Tibial artery (tissue), 4 donors: Measurements from ENCODE around the gene GDAP2.

ENCODE experiments used
- DNase-seq, 2 donors: peaks; one replicate each; pipeline ENCODE4 v3.0.0-alpha.2; 2019
- H3K27ac ChIP-seq, 2 donors: fragments of 200-600 bp; sonication (generic) in 1 of 2; 1 replicate in 1 of 2; 2 replicates in 1 of 2; pipeline ENCODE4 v1.5.1; 2018 to 2019; ENCODE audit warnings: mild to moderate bottlenecking in 1 of 2
- H3K27me3 ChIP-seq, 2 donors: fragments of 200-600 bp; sonication (generic) in 1 of 2; one replicate each; pipeline versions ENCODE4 v1.5.1 to v1.6.0; 2016 to 2019
- H3K36me3 ChIP-seq, 3 donors: fragments of 200-600 bp; sonication (generic) in 2 of 3; one replicate each; pipeline ENCODE4 v1.5.1; 2016 to 2019; ENCODE audit warnings: mild to moderate bottlenecking in 2 of 3
- H3K4me1 ChIP-seq, 4 donors: fragments of 200-600 bp; sonication (generic) in 2 of 4; 1 replicate in 3 of 4; 2 replicates in 1 of 4; pipeline ENCODE4 v1.5.1; 2016 to 2019
- H3K4me3 ChIP-seq, 2 donors: fragments of 200-600 bp; sonication (generic) in 1 of 2; 1 replicate in 1 of 2; 2 replicates in 1 of 2; pipeline ENCODE4 v1.5.1; 2018 to 2019; ENCODE audit warnings: mild to moderate bottlenecking in 2 of 2
- H3K9me3 ChIP-seq, 3 donors: fragments of 200-600 bp; sonication (generic) in 1 of 3; one replicate each; pipeline ENCODE4 v1.5.1; 2016 to 2019
- CTCF ChIP-seq, 2 experiments: fragments of 200-600 bp in 1 of 2; fragments of 450-650 bp in 1 of 2; IDR thresholded peaks; one replicate each; pipeline ENCODE4 v1.5.1; 2017 to 2019; ENCODE audit warnings: antibody characterized with exemption in 2 of 2, mild to moderate bottlenecking in 1 of 2, moderate library complexity in 1 of 2
- intact Hi-C: fragments of 100-400 bp; cut with DNase I; formaldehyde crosslinking; loops from one replicate; pipeline ENCODE4 v1.15.0; 2023; ENCODE audit warnings: low total_unique reads

Gene GDAP2

GRCh38 chr1:117820096-117820495, 109.3 kb downstream of the GDAP2 start:
- peaks cover 0 to 49% (median 32%) of the 10 kb centered on the region in 4 donors for H3K4me1 ChIP-seq

GRCh38 chr1:117819301-117819700, 110.1 kb downstream of the GDAP2 start:
- H3K4me1 ChIP-seq = peaks cover 0 to 49% (median 29%) of the 10 kb centered on the region in 4 donors
- DNase-seq = no peak
- H3K36me3 ChIP-seq = no peaks in the 10 kb centered on the region
- H3K9me3 ChIP-seq = no peaks in the 10 kb centered on the region
- no peaks in the 10 kb centered on the region for H3K27me3 ChIP-seq
- no peak for TF ChIP-seq CTCF (IDR thresholded peaks at IDR 0.05)
- H3K4me3 ChIP-seq = no peak overlapping the region
- intact Hi-C loops = no loop called here
- no peak overlapping the region for H3K27ac ChIP-seq

More at GRCh38 chr1:117820096-117820495, 109.3 kb downstream of the GDAP2 start:
- Histone ChIP-seq H3K4me3 (no peak overlapping the region), H3K27ac (peak overlapping the region; percentile 56 to 70), H3K36me3 (no peaks in the 10 kb centered on the region), H3K9me3 (no peaks in the 10 kb centered on the region), H3K27me3 (no peaks in the 10 kb centered on the region)
- intact Hi-C loops = no loop called here
- TF ChIP-seq CTCF (IDR thresholded peaks at IDR 0.05) = no peak
- no peak for DNase-seq

GRCh38 chr1:117818456-117818855, 111.0 kb downstream of the GDAP2 start:
- Histone ChIP-seq H3K36me3 (no peaks in the 10 kb centered on the region), H3K9me3 (no peaks in the 10 kb centered on the region), H3K27ac (no peak overlapping the region), H3K4me3 (no peak overlapping the region), H3K27me3 (no peaks in the 10 kb centered on the region), H3K4me1 (peaks cover 0 to 52% (median 30%) of the 10 kb centered on the region in 4 donors)
- DNase-seq = no peak
- no peak for TF ChIP-seq CTCF (IDR thresholded peaks at IDR 0.05)
- intact Hi-C loops = no loop called here

- no peaks in the 10 kb centered on the region for H3K27me3 ChIP-seq
- no peaks in the 10 kb centered on the region for H3K36me3 ChIP-seq
- peak in 1 of 2 donors; percentile 56 for DNase-seq
- no peak for TF ChIP-seq CTCF (IDR thresholded peaks at IDR 0.05)
- intact Hi-C loops = no loop called here
- no peaks in the 10 kb centered on the region for H3K9me3 ChIP-seq
- peaks cover 0 to 56% (median 37%) of the 10 kb centered on the region in 4 donors for H3K4me1 ChIP-seq
- no peak overlapping the region for H3K4me3 ChIP-seq
- H3K27ac ChIP-seq = no peak overlapping the region
Measured at GRCh38 chr1:117817629-117818028, 111.8 kb downstream of the GDAP2 start.

- Histone ChIP-seq H3K9me3 (no peaks in the 10 kb centered on the region), H3K27me3 (no peaks in the 10 kb centered on the region), H3K36me3 (no peaks in the 10 kb centered on the region), H3K4me1 (peaks cover 0 to 40% (median 21%) of the 10 kb centered on the region in 4 donors), H3K4me3 (no peak overlapping the region), H3K27ac (peak overlapping the region; percentile 65 to 70)
- intact Hi-C loops = no loop called here
- TF ChIP-seq CTCF (IDR thresholded peaks at IDR 0.05) = no peak
- no peak for DNase-seq
Measured at GRCh38 chr1:117815926-117816325, 113.5 kb downstream of the GDAP2 start.
